ENCODE data around the gene OSMR.
A peak's percentile ranks its signal among the peaks of the same experiment; 100 is the strongest.

Gene OSMR

DNA sequence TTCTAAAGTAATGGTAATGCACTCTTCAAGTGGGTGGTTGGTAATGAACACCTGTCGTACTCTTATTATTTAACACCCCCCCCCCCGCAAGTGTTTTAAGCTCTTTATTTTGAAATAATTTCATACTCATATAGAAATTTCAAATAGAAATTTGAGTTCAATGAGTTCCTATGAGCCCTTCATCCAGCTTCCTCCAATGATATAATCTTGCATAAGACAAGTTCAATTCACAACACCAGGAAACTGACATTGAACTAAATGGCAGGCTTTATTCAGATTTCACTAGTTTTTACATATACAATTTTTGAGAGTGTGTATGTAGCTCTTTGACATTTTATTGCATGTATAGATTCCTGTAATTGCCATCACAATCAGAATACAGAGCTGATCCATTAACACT, 30.9 kb upstream of the OSMR start:
- TF ChIP-seq, protein P1, sequence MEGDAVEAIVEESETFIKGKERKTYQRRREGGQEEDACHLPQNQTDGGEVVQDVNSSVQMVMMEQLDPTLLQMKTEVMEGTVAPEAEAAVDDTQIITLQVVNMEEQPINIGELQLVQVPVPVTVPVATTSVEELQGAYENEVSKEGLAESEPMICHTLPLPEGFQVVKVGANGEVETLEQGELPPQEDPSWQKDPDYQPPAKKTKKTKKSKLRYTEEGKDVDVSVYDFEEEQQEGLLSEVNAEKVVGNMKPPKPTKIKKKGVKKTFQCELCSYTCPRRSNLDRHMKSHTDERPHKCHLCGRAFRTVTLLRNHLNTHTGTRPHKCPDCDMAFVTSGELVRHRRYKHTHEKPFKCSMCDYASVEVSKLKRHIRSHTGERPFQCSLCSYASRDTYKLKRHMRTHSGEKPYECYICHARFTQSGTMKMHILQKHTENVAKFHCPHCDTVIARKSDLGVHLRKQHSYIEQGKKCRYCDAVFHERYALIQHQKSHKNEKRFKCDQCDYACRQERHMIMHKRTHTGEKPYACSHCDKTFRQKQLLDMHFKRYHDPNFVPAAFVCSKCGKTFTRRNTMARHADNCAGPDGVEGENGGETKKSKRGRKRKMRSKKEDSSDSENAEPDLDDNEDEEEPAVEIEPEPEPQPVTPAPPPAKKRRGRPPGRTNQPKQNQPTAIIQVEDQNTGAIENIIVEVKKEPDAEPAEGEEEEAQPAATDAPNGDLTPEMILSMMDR (conservative IDR thresholded peaks at IDR 0.05; ENCODE audit: low read depth): no peak
- no peak overlapping the region for H3K27ac ChIP-seq
- DNase-seq (ENCODE audit: low spot score): no peak
- ChIA-PET CTCF (interaction anchor here (0.7 to 2.5 kb wide), 2 partner anchors 373 to 409 kb away, joined by 3 to 10 read pairs; no protein-coding TSS in a partner anchor), POLR2A (ENCODE audit: low non-redundant PET) (no interaction called here)

DNA sequence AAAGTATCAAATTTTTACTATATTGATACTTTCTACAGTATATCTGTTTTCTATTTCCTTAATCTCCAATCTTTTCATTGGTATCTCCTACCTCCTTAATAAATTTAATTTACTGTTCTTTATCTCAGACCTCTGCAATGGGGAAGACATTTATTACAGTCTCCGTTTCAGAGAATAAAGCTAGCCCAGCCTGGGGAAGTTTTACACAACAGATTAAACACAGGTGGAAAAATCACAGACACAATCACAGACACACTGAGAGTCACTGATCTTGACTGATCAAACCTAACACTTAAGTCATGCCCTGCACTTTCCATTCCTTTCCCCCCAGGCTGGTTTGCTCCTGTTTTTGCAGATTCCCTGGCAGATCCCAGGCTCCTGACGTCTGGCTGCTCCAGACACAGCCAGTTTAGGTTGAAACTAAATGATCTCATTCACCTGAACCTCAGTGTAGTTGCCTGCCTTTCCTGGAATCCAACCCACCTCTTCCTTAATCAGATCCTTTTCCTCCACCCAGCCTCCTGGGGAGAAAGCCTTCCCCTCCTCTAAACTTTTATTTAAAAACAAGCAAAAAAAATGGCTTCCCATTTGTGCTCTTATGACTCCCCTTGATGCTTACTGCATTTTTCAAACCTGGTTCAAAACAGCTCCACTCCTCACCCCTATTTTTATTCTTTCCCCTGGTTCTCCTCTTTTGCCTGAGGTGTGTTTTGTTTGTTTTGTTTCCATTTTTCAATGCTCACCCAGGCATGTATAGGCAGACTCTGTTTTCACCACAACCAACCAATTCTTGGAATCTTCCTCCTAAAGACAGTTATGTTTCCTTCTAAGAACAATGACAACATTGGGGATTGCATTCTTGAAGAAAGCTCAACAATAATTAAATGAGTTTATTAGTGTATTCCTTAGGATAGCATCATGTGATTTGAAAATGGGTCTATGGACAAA, 29.5 kb upstream of the OSMR start:
- TF ChIP-seq, protein P1 (conservative IDR thresholded peaks at IDR 0.05; ENCODE audit: low read depth): no peak
- POLR2A ChIA-PET (ENCODE audit: low non-redundant PET): no interaction called here
- peak overlapping the region; percentile 59 for H3K27ac ChIP-seq
- peak; percentile 47 for DNase-seq (ENCODE audit: low spot score)
- CTCF ChIA-PET: interaction anchor here (0.6 to 2.5 kb wide), 5 partner anchors 54 to 709 kb away, joined by 3 to 10 read pairs (median 3); no protein-coding TSS in a partner anchor

DNA sequence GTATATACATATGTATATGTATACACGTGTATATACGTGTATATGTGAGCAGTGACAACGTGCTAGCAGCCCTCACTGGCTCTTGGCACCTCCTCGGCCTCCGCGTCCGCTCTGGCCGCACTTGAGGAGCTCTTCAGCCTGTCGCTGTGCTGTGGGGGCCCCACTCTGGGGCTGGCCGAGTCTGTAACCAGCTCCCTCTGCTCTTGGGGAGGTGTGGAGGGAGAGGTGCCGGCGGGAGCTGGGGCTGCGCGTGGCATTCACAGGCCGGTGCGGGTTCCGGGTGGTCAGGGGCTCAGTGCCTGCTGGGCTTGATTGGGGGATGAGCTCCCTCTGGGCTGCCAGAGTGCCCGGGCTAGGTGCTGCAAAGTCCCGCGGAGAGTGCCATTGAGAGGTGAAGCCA, 24.1 kb upstream of the OSMR start:
- 0 out of 2 replicates have a peak overlapping the region, but pooled peaks have one; percentile 11 for H3K27ac ChIP-seq
- no peak for DNase-seq (ENCODE audit: low spot score)
- TF ChIP-seq, protein P1 (conservative IDR thresholded peaks at IDR 0.05; ENCODE audit: low read depth): no peak
- POLR2A ChIA-PET (ENCODE audit: low non-redundant PET): no interaction called here
- CTCF ChIA-PET: interaction anchor here (0.9 kb wide), 1 partner anchor 380 kb away, joined by 4 read pairs; no protein-coding TSS in a partner anchor

DNA sequence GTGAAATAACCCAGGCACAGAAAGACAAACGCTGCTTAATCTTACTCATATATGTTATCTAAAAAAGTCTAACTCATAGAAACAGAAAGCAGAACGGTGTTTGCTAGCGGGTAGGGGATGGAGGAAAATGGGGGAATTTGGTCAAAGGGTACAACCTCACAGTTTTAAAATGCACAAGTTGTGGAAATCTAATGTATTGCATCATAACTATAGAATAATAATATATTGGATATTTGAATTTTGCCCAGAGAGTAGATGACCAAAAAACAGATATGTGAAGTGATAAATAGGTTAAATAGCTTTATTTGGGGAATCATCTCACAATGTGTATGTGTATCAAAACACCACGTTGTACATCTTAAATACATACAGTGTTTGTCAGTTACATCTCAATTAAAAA, 22.3 kb upstream of the OSMR start:
- ChIA-PET POLR2A (ENCODE audit: low non-redundant PET) (no interaction called here), CTCF (no interaction called here)
- peak overlapping the region; percentile 49 for H3K27ac ChIP-seq
- TF ChIP-seq, protein P1 (conservative IDR thresholded peaks at IDR 0.05; ENCODE audit: low read depth): no peak
- no peak for DNase-seq (ENCODE audit: low spot score)

DNA sequence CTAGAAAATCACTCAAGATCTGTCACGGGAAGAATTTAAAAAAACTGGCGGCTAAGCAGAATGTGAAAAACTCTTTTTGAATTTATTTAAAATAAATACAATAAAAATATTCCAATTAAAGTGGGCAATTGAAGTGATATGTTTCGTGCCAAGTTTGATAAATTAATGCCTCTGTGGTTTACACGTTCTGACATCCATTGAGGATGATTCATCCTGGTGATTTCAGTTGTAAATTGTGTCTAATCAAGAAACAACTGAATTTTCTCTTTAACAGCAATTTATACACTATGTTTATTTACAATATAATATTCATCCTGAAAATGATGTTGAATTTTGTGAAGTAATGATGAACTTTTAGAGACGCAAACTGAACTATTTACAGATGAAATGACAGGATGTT, 21.0 kb upstream of the OSMR start:
- H3K27ac ChIP-seq: no peak overlapping the region
- TF ChIP-seq, protein P1 (conservative IDR thresholded peaks at IDR 0.05; ENCODE audit: low read depth): no peak
- ChIA-PET CTCF (no interaction called here), POLR2A (ENCODE audit: low non-redundant PET) (no interaction called here)
- no peak for DNase-seq (ENCODE audit: low spot score)

DNA sequence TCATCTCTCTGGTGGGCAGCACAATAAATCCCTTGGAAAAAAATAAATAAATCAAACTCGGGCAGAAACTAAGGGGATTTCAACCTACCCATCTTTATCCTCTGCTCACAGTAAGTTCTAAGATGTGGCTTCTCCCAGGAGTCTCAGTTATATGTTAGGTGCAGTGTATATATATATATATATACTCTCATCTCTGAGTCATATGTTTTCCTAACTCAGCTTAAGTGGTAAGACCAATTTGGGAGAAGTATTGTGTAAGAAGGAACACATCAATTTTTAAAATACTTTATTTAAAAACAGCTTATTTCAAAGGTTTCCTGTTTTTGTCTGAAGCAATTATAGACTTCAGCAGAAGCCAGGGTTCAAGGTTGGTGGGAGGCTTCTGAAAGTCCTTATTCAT, 20.3 kb upstream of the OSMR start:
- ChIA-PET CTCF (no interaction called here), POLR2A (ENCODE audit: low non-redundant PET) (no interaction called here)
- peak; percentile 68 for DNase-seq (ENCODE audit: low spot score)

More for the DNA sequence above, 20.3 kb upstream of the OSMR start:
- TF ChIP-seq, protein P1 (conservative IDR thresholded peaks at IDR 0.05; ENCODE audit: low read depth): no peak
- no peak overlapping the region for H3K27ac ChIP-seq

All from RWPE1 (cell line).